Measurements from ENCODE around the gene PIK3C2G. TPM values are rescaled to one million over a fixed set of nuclear protein-coding genes. Genes with fewer than 3 reads are reported as not detected.

PIK3C2G gene
- polyA plus RNA-seq, 3 donors, result not detected

GRCh38 chr12:18552829-18553228, 291.5 kb downstream of the PIK3C2G start:
- no peak overlapping the region for H3K9ac ChIP-seq (ENCODE audit: insufficient read depth, low read length, poor library complexity, severe bottlenecking)
- H3K9me3 ChIP-seq (replicated peaks in 1 of 2; ENCODE audit: control insufficient read depth in 1 of 2, insufficient read depth in 1 of 2, low read length in 2 of 2), result no peaks in the 10 kb centered on the region
- H3K4me2 ChIP-seq (replicated peaks; ENCODE audit: extremely low read depth, low read length, poor library complexity, severe bottlenecking), result no peak overlapping the region
- H3K4me3 Mint-ChIP-seq, result no peak overlapping the region
- no peaks in the 10 kb centered on the region for H3K27me3 ChIP-seq (ENCODE audit: control insufficient read depth in 2 of 2, insufficient read depth in 2 of 2, low read length in 2 of 2)
- H3K4me1 Mint-ChIP-seq, result no peaks in the 10 kb centered on the region
- no peaks in the 10 kb centered on the region for H3K4me1 ChIP-seq (ENCODE audit: control insufficient read depth in 1 of 2, insufficient read depth in 2 of 2, low read length in 2 of 2)
- DNase-seq, result no peak
- no peaks in the 10 kb centered on the region for H3K36me3 ChIP-seq (replicated peaks in 1 of 2; ENCODE audit: control insufficient read depth in 1 of 2, insufficient read depth in 2 of 2, low read length in 2 of 2)
- H3K36me3 Mint-ChIP-seq, result no peaks in the 10 kb centered on the region
- no peak for TF ChIP-seq CTCF (IDR thresholded peaks at IDR 0.05)
- H3K79me2 ChIP-seq (ENCODE audit: insufficient read depth, low read length), result no peaks in the 10 kb centered on the region
- intact Hi-C loops (cut with micrococcal nuclease), result no loop called here
- no peak overlapping the region for H3K27ac ChIP-seq (ENCODE audit: low read depth in 1 of 2, low read length in 2 of 2)
- H2AFZ ChIP-seq (ENCODE audit: insufficient read depth, low read depth, low read length, poor library complexity, severe bottlenecking), result no peak overlapping the region
- H3K27ac Mint-ChIP-seq, result no peak overlapping the region
- H4K20me1 ChIP-seq (ENCODE audit: insufficient read depth, low read length), result no peaks in the 10 kb centered on the region
- H3K9me3 Mint-ChIP-seq, result peaks cover 0 to 2% (median 0%) of the 10 kb centered on the region in 7 donors
- no peak overlapping the region for H3K4me3 ChIP-seq (replicated peaks in 1 of 3; ENCODE audit: low read depth in 2 of 3, low read length in 3 of 3)
- 93% methylated on average over 2 of the region's 5 CpGs for WGBS (ENCODE audit: insufficient coverage)
- H3K27me3 Mint-ChIP-seq (ENCODE audit: low read depth in 3 of 3), result no peaks in the 10 kb centered on the region

GRCh38 chr12:18556161-18556560, 294.8 kb downstream of the PIK3C2G start:
- peaks cover 0 to 3% (median 0%) of the 10 kb centered on the region in 7 donors for H3K9me3 Mint-ChIP-seq
- Histone ChIP-seq H3K27me3 (ENCODE audit: control insufficient read depth in 2 of 2, insufficient read depth in 2 of 2, low read length in 2 of 2) (no peaks in the 10 kb centered on the region), H2AFZ (ENCODE audit: insufficient read depth, low read depth, low read length, poor library complexity, severe bottlenecking) (no peak overlapping the region), H4K20me1 (ENCODE audit: insufficient read depth, low read length) (no peaks in the 10 kb centered on the region), H3K79me2 (ENCODE audit: insufficient read depth, low read length) (no peaks in the 10 kb centered on the region), H3K27ac (ENCODE audit: low read depth in 1 of 2, low read length in 2 of 2) (no peak overlapping the region), H3K9me3 (replicated peaks in 1 of 2; ENCODE audit: control insufficient read depth in 1 of 2, insufficient read depth in 1 of 2, low read length in 2 of 2) (no peaks in the 10 kb centered on the region), H3K36me3 (replicated peaks in 1 of 2; ENCODE audit: control insufficient read depth in 1 of 2, insufficient read depth in 2 of 2, low read length in 2 of 2) (no peaks in the 10 kb centered on the region), H3K9ac (ENCODE audit: insufficient read depth, low read length, poor library complexity, severe bottlenecking) (no peak overlapping the region), H3K4me3 (replicated peaks in 1 of 3; ENCODE audit: low read depth in 2 of 3, low read length in 3 of 3) (no peak overlapping the region), H3K4me2 (replicated peaks; ENCODE audit: extremely low read depth, low read length, poor library complexity, severe bottlenecking) (no peak overlapping the region), H3K4me1 (ENCODE audit: control insufficient read depth in 1 of 2, insufficient read depth in 2 of 2, low read length in 2 of 2) (no peaks in the 10 kb centered on the region)
- WGBS (ENCODE audit: insufficient coverage), result no CpG with 5 or more reads among the region's 2 CpGs
- no peak for TF ChIP-seq CTCF (IDR thresholded peaks at IDR 0.05)
- DNase-seq, result no peak
- no peak overlapping the region for H3K4me3 Mint-ChIP-seq
- H3K4me1 Mint-ChIP-seq, result no peaks in the 10 kb centered on the region
- H3K36me3 Mint-ChIP-seq, result no peaks in the 10 kb centered on the region
- peaks cover 0 to 1% (median 0%) of the 10 kb centered on the region in 3 donors for H3K27me3 Mint-ChIP-seq (ENCODE audit: low read depth in 3 of 3)
- intact Hi-C loops (cut with micrococcal nuclease), result no loop called here
- H3K27ac Mint-ChIP-seq, result no peak overlapping the region

Measured in CD14-positive monocyte (primary cell).